Measurements from ENCODE around the gene MCM10. TPM values are rescaled to one million over a fixed set of nuclear protein-coding genes. Genes with fewer than 3 reads are reported as not detected.

The MCM10 gene
- 38.2 and 44.5 TPM in 2 replicates for total RNA-seq (ENCODE audit: low replicate concordance)

GRCh38 chr10:13160934-13161856, at the start of gene MCM10:
Gene MCM10 (plus strand): TSS chr10:13161558. CDS start chr10:13164203, 2,645 bp downstream.
- Histone ChIP-seq H3K36me3 (no peaks in the 10 kb centered on the region), H3K27me3 (no peaks in the 10 kb centered on the region), H3F3A (ENCODE audit: low read depth) (no peaks in the 10 kb centered on the region), H3K79me2 (ENCODE audit: low read depth) (peaks cover 48% of the 10 kb centered on the region), H3K4me2 (peak within 1 kb of the TSS; percentile 77), H3K27ac (no peak within 1 kb of the TSS), H3K9ac (peak within 1 kb of the TSS; percentile 14), H3K9me3 (ENCODE audit: low read depth) (no peaks in the 10 kb centered on the region), H2AFZ (replicated peaks) (peak within 1 kb of the TSS; percentile 93), H3K4me1 (peaks cover 7% of the 10 kb centered on the region), H4K20me1 (ENCODE audit: low read depth) (peaks cover 24% of the 10 kb centered on the region), H3K4me3 (peak within 1 kb of the TSS; percentile 52)
- Mint-ChIP-seq H3K4me1 (peaks cover 14% of the 10 kb centered on the region), H3K36me3 (peaks cover 6% of the 10 kb centered on the region), H3K27me3 (ENCODE audit: insufficient read depth, low read depth) (peaks cover 4% of the 10 kb centered on the region), H3K27ac (peak within 1 kb of the TSS; percentile 33), H3K4me3 (peak within 1 kb of the TSS; percentile 89), H3K9me3 (no peaks in the 10 kb centered on the region)
- DNase-seq (ENCODE audit: low spot score), result peak; percentile 99
- TF ChIP-seq EZH2 (IDR thresholded peaks at IDR 0.05), result no peak
- TF ChIP-seq, protein P1, sequence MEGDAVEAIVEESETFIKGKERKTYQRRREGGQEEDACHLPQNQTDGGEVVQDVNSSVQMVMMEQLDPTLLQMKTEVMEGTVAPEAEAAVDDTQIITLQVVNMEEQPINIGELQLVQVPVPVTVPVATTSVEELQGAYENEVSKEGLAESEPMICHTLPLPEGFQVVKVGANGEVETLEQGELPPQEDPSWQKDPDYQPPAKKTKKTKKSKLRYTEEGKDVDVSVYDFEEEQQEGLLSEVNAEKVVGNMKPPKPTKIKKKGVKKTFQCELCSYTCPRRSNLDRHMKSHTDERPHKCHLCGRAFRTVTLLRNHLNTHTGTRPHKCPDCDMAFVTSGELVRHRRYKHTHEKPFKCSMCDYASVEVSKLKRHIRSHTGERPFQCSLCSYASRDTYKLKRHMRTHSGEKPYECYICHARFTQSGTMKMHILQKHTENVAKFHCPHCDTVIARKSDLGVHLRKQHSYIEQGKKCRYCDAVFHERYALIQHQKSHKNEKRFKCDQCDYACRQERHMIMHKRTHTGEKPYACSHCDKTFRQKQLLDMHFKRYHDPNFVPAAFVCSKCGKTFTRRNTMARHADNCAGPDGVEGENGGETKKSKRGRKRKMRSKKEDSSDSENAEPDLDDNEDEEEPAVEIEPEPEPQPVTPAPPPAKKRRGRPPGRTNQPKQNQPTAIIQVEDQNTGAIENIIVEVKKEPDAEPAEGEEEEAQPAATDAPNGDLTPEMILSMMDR (IDR thresholded peaks at IDR 0.05), result peak; percentile 87

DNA sequence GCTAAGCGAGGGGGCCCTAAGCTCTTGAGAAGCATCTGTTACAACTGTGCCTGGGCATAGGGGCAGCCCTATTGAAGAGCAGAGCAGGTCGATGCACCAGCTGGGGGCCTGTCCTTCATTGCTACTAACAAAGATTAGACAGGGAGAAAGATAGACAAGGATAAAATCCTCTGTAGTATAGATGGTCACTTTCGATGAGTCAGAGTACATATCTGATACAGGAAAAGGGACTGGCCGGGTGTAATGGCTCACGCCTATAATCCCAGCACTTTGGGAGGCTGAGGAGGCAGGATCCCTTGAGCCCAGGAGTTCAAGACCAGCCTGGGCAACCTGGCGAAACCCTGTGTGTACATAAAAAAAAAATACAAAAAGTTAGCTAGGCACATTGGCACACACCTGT, 47.8 kb upstream of the MCM10 start:
- Histone ChIP-seq H3K4me1 (no peaks in the 10 kb centered on the region), H4K20me1 (ENCODE audit: low read depth) (peaks cover 3% of the 10 kb centered on the region), H3K27me3 (no peaks in the 10 kb centered on the region), H3K9ac (no peak overlapping the region), H3K4me2 (no peak overlapping the region), H3K27ac (no peak overlapping the region), H3K79me2 (ENCODE audit: low read depth) (no peaks in the 10 kb centered on the region), H3K4me3 (no peak overlapping the region), H2AFZ (replicated peaks) (no peak overlapping the region), H3F3A (ENCODE audit: low read depth) (peaks cover 16% of the 10 kb centered on the region), H3K9me3 (ENCODE audit: low read depth) (no peaks in the 10 kb centered on the region), H3K36me3 (no peaks in the 10 kb centered on the region)
- Mint-ChIP-seq H3K9me3 (no peaks in the 10 kb centered on the region), H3K4me1 (no peaks in the 10 kb centered on the region), H3K36me3 (no peaks in the 10 kb centered on the region), H3K27ac (no peak overlapping the region), H3K4me3 (no peak overlapping the region), H3K27me3 (ENCODE audit: insufficient read depth, low read depth) (no peaks in the 10 kb centered on the region)
- DNase-seq (ENCODE audit: low spot score), result no peak
- TF ChIP-seq EZH2 (IDR thresholded peaks at IDR 0.05) (no peak), EZH2phosphoT487 (IDR thresholded peaks at IDR 0.05) (no peak)
- TF ChIP-seq, protein P1 (IDR thresholded peaks at IDR 0.05), result no peak

DNA sequence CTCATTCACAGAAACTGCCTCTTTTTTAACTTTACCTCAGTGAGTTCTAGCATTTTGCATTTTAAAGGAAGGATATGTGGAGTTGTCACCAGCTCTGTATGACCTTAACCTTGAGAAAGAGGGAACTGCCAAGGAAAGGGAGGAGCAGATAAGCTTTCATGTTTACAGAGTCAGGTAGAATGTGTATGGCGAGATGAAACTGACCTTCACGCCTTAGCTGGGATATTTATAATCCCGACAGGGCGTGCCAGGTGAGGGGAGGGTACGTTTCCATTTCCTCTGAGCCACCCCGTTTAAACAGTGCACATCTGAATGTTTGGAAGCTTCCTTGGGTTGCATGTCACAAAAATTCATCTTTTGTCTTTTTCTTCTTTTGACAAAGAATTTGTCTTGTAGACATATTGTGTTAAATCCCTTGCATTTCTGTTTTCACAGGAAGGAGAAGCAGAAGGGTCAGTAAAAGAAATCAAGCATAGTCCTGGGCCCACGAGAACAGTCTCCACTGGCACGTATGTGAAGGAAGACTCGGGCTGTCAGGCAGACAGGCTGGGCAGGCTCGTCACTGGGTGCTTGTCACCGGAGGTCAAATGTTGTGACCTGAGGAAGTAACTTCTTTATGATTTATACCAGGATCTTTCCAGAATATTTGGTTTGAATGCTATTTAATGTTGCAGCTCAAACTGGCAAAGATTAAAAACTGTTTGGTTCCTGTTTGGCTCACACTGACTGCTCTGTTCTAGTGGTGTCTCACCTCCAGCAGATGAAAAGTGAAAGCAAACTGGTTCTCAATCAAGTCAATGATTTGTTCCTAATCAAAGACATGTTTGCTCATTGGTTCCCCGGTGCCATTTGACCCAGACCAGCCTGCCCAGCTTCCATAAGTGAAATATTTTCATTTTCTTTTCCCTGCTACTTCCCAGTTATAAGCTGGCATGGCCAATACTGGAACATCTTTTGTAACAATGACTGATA, 45.2 kb upstream of the MCM10 start:
- H3K4me3 ChIP-seq, result no peak overlapping the region
- H3K27me3 Mint-ChIP-seq (ENCODE audit: insufficient read depth, low read depth), result peaks cover 2% of the 10 kb centered on the region
- H3K27ac ChIP-seq, result no peak overlapping the region
- H2AFZ ChIP-seq (replicated peaks), result no peak overlapping the region
- TF ChIP-seq EZH2 (IDR thresholded peaks at IDR 0.05), result no peak
- TF ChIP-seq EZH2phosphoT487 (IDR thresholded peaks at IDR 0.05), result no peak
- TF ChIP-seq, protein P1 (IDR thresholded peaks at IDR 0.05), result no peak
- H3K4me1 Mint-ChIP-seq, result peaks cover 6% of the 10 kb centered on the region
- peaks cover 4% of the 10 kb centered on the region for H3K4me1 ChIP-seq
- no peaks in the 10 kb centered on the region for H3K36me3 Mint-ChIP-seq
- no peaks in the 10 kb centered on the region for H3K9me3 Mint-ChIP-seq
- H3K79me2 ChIP-seq (ENCODE audit: low read depth), result no peaks in the 10 kb centered on the region
- no peak overlapping the region for H3K4me2 ChIP-seq
- H3K4me3 Mint-ChIP-seq, result no peak overlapping the region
- H3K27me3 ChIP-seq, result no peaks in the 10 kb centered on the region
- no peak for DNase-seq (ENCODE audit: low spot score)
- H3K27ac Mint-ChIP-seq, result no peak overlapping the region
- no peaks in the 10 kb centered on the region for H3K36me3 ChIP-seq
- H3F3A ChIP-seq (ENCODE audit: low read depth), result peaks cover 22% of the 10 kb centered on the region
- H4K20me1 ChIP-seq (ENCODE audit: low read depth), result peaks cover 3% of the 10 kb centered on the region
- no peak overlapping the region for H3K9ac ChIP-seq
- H3K9me3 ChIP-seq (ENCODE audit: low read depth), result no peaks in the 10 kb centered on the region

Data from neural progenitor cell (in vitro differentiated cells).